Measurements from ENCODE around the gene LIPC.

DNA sequence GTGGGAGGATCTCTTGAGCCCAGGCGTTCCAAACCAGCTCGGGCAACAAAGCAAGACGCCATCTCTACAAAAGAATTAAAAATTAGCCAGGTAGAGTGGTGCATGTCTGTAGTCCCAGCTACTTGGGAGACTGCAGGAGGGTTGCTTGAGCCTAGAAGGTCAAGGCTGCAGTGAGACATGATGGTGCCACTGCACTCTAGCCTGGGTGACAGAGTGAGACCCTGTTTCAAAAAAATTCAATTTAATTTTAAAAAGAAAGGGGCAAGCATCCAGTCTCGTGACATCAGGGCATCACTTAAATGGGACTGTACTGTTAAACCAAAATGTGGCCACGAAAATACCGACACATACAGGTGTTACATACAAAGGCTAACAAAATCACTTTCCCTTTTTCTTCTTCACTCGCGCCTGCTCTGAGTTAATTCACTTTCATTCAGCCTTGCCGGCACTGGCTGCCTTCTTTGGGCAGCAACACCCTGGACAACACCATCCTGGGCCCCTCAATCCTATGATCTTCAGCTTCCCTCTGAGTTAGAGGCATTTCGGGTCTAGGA, 121.7 kb downstream of the LIPC start:
- TF ChIP-seq, protein P1, sequence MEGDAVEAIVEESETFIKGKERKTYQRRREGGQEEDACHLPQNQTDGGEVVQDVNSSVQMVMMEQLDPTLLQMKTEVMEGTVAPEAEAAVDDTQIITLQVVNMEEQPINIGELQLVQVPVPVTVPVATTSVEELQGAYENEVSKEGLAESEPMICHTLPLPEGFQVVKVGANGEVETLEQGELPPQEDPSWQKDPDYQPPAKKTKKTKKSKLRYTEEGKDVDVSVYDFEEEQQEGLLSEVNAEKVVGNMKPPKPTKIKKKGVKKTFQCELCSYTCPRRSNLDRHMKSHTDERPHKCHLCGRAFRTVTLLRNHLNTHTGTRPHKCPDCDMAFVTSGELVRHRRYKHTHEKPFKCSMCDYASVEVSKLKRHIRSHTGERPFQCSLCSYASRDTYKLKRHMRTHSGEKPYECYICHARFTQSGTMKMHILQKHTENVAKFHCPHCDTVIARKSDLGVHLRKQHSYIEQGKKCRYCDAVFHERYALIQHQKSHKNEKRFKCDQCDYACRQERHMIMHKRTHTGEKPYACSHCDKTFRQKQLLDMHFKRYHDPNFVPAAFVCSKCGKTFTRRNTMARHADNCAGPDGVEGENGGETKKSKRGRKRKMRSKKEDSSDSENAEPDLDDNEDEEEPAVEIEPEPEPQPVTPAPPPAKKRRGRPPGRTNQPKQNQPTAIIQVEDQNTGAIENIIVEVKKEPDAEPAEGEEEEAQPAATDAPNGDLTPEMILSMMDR (IDR thresholded peaks at IDR 0.05; ENCODE audit: insufficient read depth, low read length, poor library complexity, severe bottlenecking): no peak
- TF ChIP-seq EZH2phosphoT487 (conservative IDR thresholded peaks at IDR 0.05; ENCODE audit: low read length): no peak
